ENCODE results near the gene NFE2.

DNA sequence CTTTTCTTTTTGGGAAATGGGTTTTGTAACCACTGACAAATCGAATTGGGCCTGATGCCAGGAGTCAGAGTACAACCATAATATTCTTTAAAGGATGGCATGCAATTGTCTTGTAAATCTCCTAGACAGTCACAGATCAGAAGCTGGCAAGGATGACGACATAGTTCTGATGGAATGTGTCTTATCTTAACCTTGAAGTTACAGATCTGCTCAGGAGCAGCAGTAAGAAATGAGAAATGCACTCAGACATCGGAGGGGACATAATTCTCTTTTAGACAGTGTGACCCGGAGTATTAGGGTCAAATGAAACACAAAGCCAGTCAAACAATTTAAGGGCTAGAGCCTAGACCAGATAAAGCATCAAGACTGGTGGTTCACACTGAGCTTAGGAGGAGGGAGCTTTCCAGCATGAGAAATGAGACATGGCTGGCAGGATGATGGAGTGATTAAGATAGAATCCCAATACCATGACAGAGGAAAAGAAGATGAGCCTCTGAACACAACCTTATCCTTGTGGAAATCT lies 38.4 kb downstream of the NFE2 start:
- TF ChIP-seq, protein P1, sequence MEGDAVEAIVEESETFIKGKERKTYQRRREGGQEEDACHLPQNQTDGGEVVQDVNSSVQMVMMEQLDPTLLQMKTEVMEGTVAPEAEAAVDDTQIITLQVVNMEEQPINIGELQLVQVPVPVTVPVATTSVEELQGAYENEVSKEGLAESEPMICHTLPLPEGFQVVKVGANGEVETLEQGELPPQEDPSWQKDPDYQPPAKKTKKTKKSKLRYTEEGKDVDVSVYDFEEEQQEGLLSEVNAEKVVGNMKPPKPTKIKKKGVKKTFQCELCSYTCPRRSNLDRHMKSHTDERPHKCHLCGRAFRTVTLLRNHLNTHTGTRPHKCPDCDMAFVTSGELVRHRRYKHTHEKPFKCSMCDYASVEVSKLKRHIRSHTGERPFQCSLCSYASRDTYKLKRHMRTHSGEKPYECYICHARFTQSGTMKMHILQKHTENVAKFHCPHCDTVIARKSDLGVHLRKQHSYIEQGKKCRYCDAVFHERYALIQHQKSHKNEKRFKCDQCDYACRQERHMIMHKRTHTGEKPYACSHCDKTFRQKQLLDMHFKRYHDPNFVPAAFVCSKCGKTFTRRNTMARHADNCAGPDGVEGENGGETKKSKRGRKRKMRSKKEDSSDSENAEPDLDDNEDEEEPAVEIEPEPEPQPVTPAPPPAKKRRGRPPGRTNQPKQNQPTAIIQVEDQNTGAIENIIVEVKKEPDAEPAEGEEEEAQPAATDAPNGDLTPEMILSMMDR (tag by site-specific recombination; IDR thresholded peaks at IDR 0.05) = no peak
- TF ChIP-seq ZNF785 (tag by site-specific recombination; IDR thresholded peaks at IDR 0.05) (no peak), KLF10 (tag by site-specific recombination; IDR thresholded peaks at IDR 0.05) (0 out of 2 replicates have a peak, but pooled peaks have one; percentile 30), ZNF202 (tag by site-specific recombination; IDR thresholded peaks at IDR 0.05; ENCODE audit: borderline replicate concordance) (no peak), ZNF24 (tag by site-specific recombination; IDR thresholded peaks at IDR 0.05) (peak; percentile 52; the same call in 1 of the 2 replicates), ZNF335 (tag by site-specific recombination; conservative IDR thresholded peaks at IDR 0.05) (no peak; the same call in 1 of the 2 replicates), ZSCAN30 (tag by site-specific recombination; IDR thresholded peaks at IDR 0.05) (peak; percentile 79; the same call in 1 of the 2 replicates), ZNF558 (tag by site-specific recombination; IDR thresholded peaks at IDR 0.05) (0 out of 2 replicates have a peak, but pooled peaks have one; percentile 45), ZNF610 (tag by site-specific recombination; IDR thresholded peaks at IDR 0.05; ENCODE audit: borderline replicate concordance) (no peak), KLF9 (tag by site-specific recombination; IDR thresholded peaks at IDR 0.05; ENCODE audit: low read depth) (no peak)
- TF ChIP-seq, protein P2, sequence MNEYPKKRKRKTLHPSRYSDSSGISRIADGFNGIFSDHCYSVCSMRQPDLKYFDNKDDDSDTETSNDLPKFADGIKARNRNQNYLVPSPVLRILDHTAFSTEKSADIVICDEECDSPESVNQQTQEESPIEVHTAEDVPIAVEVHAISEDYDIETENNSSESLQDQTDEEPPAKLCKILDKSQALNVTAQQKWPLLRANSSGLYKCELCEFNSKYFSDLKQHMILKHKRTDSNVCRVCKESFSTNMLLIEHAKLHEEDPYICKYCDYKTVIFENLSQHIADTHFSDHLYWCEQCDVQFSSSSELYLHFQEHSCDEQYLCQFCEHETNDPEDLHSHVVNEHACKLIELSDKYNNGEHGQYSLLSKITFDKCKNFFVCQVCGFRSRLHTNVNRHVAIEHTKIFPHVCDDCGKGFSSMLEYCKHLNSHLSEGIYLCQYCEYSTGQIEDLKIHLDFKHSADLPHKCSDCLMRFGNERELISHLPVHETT (tag by site-specific recombination; IDR thresholded peaks at IDR 0.05) = peak; percentile 62; the same call in 1 of the 2 replicates
- TF ChIP-seq, protein P3, sequence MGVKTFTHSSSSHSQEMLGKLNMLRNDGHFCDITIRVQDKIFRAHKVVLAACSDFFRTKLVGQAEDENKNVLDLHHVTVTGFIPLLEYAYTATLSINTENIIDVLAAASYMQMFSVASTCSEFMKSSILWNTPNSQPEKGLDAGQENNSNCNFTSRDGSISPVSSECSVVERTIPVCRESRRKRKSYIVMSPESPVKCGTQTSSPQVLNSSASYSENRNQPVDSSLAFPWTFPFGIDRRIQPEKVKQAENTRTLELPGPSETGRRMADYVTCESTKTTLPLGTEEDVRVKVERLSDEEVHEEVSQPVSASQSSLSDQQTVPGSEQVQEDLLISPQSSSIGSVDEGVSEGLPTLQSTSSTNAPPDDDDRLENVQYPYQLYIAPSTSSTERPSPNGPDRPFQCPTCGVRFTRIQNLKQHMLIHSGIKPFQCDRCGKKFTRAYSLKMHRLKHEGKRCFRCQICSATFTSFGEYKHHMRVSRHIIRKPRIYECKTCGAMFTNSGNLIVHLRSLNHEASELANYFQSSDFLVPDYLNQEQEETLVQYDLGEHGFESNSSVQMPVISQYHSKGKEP (tag by site-specific recombination; IDR thresholded peaks at IDR 0.05) = peak; percentile 62; the same call in 1 of the 2 replicates
- TF ChIP-seq, protein P4, sequence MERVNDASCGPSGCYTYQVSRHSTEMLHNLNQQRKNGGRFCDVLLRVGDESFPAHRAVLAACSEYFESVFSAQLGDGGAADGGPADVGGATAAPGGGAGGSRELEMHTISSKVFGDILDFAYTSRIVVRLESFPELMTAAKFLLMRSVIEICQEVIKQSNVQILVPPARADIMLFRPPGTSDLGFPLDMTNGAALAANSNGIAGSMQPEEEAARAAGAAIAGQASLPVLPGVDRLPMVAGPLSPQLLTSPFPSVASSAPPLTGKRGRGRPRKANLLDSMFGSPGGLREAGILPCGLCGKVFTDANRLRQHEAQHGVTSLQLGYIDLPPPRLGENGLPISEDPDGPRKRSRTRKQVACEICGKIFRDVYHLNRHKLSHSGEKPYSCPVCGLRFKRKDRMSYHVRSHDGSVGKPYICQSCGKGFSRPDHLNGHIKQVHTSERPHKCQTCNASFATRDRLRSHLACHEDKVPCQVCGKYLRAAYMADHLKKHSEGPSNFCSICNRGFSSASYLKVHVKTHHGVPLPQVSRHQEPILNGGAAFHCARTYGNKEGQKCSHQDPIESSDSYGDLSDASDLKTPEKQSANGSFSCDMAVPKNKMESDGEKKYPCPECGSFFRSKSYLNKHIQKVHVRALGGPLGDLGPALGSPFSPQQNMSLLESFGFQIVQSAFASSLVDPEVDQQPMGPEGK (tag by site-specific recombination; IDR thresholded peaks at IDR 0.05) = peak; percentile 35; the same call in 1 of the 2 replicates
- TF ChIP-seq, protein P5, sequence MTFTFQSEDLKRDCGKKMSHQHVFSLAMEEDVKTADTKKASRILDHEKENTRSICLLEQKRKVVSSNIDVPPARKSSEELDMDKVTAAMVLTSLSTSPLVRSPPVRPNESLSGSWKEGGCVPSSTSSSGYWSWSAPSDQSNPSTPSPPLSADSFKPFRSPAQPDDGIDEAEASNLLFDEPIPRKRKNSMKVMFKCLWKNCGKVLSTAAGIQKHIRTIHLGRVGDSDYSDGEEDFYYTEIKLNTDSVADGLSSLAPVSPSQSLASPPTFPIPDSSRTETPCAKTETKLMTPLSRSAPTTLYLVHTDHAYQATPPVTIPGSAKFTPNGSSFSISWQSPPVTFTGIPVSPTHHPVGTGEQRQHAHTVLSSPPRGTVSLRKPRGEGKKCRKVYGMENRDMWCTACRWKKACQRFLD (tag by site-specific recombination; IDR thresholded peaks at IDR 0.05) = no peak

Data from HEK293 (cell line).